Erythroblast (primary cell): ENCODE measurements around the gene ARL6IP5.

ENCODE experiments used
- DNase-seq, 2 experiments: peaks; one replicate each; lab custom pipeline; 2025; lab: John Stamatoyannopoulos, UW
- GATA1 ChIP-seq: IDR thresholded peaks from 2 replicates; pipeline ENCODE4 v1.6.1; 2011; ENCODE audit warnings: low read depth, mild to moderate bottlenecking, control low read depth, low read length, moderate library complexity
- POLR2A ChIP-seq: IDR thresholded peaks from 2 replicates; pipeline ENCODE4 v1.6.1; 2011; ENCODE audit warnings: mild to moderate bottlenecking, low read length

ARL6IP5 gene

DNA sequence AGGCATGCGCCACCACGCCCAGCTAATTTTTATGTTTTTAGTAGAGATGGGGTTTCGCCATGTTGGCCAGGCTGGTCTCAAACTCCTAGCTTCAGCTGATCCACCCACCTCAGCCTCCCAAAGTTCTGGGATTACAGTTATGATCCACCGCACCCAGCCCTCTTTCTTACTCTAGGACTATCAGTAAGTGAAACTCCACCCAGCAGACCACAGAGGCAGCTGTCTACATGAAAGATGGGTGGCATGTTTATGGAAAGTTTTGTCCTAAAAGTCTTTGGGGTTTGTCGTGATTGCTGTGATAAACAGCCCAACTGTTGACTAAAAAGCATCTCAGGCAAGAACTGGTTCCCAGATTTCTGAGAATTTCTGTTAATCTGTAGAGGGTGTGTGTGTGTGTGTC lies 10.9 kb downstream of the ARL6IP5 start:
- TF ChIP-seq GATA1, result no peak
- TF ChIP-seq POLR2A, result no peak
- peak; percentile 18 to 28 for DNase-seq

DNA sequence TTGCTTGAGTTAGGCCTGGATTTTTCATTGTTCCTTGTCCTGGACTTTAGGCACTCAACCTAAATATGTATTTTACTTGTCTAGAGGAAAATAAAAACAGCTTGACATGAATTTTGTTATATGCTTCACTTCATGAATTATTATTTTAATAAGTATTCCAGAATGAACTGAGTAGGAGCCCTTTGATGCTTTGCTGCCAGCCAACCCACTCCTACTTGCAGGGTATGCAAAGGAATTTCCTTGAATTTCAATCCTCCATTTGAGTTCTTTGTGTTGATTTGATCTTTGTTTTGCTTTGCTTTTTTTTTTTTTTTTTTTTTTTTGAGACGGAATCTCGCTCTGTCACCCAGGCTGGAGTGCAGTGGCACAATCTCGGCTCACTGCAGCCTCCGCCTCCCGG lies 11.6 kb downstream of the ARL6IP5 start:
- no peak for DNase-seq
- TF ChIP-seq GATA1 (no peak), POLR2A (no peak)

DNA sequence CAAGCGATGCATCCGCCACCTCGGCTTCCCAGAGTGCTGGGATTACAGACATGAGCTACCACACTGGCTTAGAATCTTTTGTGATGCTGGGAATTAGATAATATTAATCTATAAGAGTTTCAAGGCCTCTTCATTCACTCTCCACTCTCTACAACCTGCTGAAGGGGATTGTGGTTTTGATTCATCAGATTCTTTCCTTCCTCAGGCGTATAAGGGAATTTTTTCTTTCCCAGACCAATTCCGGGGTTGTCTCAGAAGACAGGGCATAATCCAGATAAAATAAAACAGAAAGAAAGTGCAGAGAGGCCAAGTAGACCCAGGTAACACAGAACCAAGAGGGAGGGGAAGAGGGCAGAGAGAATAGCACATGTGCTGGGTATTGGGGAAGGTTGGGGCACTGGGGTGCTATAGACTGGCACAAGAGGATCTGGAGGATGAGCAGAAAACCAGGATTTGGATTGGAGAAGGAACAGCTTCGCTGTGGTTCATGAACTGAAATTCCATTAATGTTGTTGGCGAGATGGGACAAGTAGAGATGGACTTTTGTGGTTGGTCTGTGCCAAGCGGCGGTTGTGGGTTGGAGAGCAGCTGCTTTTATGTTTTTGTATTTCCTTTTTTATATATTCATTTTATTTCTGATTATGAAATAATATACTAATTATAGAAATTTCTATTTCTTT lies 12.8 kb downstream of the ARL6IP5 start:
- TF ChIP-seq GATA1 (no peak), POLR2A (no peak)
- DNase-seq, result no peak

- no peak for DNase-seq
- TF ChIP-seq GATA1 (no peak), POLR2A (no peak)
These were observed 14.8 kb downstream of the ARL6IP5 start for GRCh38 chr3:69099576-69099975.

DNA sequence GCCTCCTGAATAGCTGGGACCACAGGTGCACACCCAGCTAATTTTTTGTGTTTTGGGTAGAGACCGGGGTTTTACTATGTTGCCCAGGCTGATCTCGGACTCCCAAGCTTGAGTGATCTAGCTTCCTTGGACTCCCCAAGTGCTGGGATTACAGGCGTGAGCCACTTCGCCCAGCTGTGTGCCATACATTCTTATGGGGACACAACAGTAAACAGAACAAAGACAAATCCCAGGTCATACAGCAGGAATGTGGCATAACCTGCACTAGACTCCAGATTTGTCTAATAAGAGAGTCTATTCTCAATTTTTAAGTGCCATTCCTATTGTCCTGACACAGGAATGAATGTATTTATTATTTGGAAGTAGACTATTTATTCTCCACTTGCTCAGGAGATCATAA lies 17.6 kb downstream of the ARL6IP5 start:
- no peak for DNase-seq
- TF ChIP-seq POLR2A (no peak), GATA1 (no peak)

DNA sequence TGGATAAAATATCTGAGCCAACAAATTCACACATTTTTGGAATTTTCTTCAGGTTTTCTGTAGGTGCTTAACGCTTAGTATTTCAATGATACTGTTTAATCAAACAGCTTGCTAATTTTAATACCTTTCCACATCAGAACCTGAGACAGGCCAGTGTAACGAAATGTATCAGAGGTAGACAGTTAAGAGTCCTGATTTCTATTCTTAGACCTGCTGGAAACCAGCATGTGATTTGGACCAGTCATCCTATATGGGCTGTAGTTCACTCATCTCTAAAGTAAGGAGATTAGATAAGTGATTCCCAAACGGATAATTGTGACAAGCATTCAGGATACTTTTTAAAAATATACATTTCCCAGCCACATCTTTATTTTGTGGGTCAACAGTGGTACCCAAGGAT lies 18.4 kb downstream of the ARL6IP5 start:
- TF ChIP-seq POLR2A (no peak), GATA1 (no peak)
- DNase-seq, result no peak

GRCh38 chr3:69104586-69104985 lies 19.8 kb downstream of the ARL6IP5 start:
- TF ChIP-seq POLR2A, result no peak
- no peak for TF ChIP-seq GATA1
- DNase-seq, result peak; percentile 33 to 55

DNA sequence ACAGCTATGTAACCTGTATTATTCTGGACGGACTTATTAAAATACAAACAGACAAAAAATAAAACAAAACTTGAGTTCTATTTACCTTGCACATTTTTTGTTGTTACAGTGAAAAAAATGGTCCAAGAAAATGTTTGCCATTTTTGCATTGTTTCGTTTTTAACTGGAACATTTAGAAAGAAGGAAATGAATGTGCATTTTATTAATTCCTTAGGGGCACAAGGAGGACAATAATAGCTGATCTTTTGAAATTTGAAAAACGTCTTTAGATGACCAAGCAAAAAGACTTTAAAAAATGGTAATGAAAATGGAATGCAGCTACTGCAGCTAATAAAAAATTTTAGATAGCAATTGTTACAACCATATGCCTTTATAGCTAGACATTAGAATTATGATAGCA lies 20.6 kb downstream of the ARL6IP5 start:
- TF ChIP-seq POLR2A, result no peak
- no peak for TF ChIP-seq GATA1
- DNase-seq, result no peak

- DNase-seq, result no peak
- TF ChIP-seq POLR2A, result no peak
- no peak for TF ChIP-seq GATA1
These were observed 23.1 kb downstream of the ARL6IP5 start for GRCh38 chr3:69107841-69108240.

- DNase-seq, result peak in 1 of 2 experiments; percentile 21
- TF ChIP-seq POLR2A (no peak), GATA1 (no peak)
These were observed 24.1 kb downstream of the ARL6IP5 start for GRCh38 chr3:69108811-69109210.

GRCh38 chr3:69110941-69111546 lies 26.3 kb downstream of the ARL6IP5 start:
- no peak for DNase-seq
- TF ChIP-seq POLR2A (no peak), GATA1 (no peak)

- no peak for TF ChIP-seq GATA1
These were observed 28.8 kb downstream of the ARL6IP5 start for GRCh38 chr3:69113536-69113935.

GRCh38 chr3:69115731-69116130 lies 31.0 kb downstream of the ARL6IP5 start:
- no peak for DNase-seq
- no peak for TF ChIP-seq GATA1
- no peak for TF ChIP-seq POLR2A

More at GRCh38 chr3:69113536-69113935, 28.8 kb downstream of the ARL6IP5 start:
- peak in 1 of 2 experiments; percentile 20 for DNase-seq

DNA sequence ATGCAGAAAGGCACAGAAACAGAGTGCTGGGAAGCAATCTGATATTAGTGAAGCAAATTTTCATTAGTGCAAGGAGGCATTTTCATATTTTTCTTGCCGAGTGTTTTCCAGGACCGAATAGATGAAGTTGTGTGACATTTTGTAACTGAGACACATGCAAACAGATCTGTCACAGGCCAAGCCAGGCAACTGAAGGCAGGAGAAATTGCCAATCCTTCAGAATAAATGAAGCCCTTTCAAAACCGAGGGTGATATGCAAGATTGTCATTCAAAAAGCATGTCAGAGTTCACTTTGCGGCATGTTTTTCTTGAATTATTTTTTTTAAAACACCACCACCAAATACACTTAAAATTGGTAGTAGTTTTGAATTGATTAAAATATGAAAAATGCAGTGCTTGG lies 31.4 kb downstream of the ARL6IP5 start:
- no peak for DNase-seq
- TF ChIP-seq POLR2A (no peak), GATA1 (no peak)

DNA sequence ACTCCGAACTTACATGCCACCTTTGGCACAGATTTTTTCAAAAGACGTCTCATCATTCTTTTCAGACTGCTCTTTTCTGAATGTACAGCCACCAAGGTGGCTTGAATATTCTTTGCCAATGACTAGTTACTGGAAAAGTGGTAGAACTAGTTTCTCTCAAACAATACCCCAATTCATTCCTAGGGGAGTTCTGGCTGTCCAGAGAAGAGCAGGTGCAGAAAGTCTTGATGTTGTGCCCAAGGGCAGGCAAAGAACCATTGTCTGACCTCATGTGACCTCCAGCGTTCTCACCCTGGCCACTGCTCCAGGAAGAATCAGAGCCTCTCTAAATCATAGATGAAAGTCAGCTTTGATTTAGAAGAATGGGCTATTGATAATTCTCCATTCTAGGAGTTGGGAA lies 32.2 kb downstream of the ARL6IP5 start:
- TF ChIP-seq POLR2A (no peak), GATA1 (no peak)
- no peak for DNase-seq

GRCh38 chr3:69118555-69118954 lies 33.8 kb downstream of the ARL6IP5 start:
- TF ChIP-seq POLR2A, result no peak
- TF ChIP-seq GATA1, result no peak
- no peak for DNase-seq
